ENCODE data around the gene MORF4L2.
A peak's percentile ranks its signal among the peaks of the same experiment; 100 is the strongest.

Gene MORF4L2, protein sequence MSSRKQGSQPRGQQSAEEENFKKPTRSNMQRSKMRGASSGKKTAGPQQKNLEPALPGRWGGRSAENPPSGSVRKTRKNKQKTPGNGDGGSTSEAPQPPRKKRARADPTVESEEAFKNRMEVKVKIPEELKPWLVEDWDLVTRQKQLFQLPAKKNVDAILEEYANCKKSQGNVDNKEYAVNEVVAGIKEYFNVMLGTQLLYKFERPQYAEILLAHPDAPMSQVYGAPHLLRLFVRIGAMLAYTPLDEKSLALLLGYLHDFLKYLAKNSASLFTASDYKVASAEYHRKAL

DNA sequence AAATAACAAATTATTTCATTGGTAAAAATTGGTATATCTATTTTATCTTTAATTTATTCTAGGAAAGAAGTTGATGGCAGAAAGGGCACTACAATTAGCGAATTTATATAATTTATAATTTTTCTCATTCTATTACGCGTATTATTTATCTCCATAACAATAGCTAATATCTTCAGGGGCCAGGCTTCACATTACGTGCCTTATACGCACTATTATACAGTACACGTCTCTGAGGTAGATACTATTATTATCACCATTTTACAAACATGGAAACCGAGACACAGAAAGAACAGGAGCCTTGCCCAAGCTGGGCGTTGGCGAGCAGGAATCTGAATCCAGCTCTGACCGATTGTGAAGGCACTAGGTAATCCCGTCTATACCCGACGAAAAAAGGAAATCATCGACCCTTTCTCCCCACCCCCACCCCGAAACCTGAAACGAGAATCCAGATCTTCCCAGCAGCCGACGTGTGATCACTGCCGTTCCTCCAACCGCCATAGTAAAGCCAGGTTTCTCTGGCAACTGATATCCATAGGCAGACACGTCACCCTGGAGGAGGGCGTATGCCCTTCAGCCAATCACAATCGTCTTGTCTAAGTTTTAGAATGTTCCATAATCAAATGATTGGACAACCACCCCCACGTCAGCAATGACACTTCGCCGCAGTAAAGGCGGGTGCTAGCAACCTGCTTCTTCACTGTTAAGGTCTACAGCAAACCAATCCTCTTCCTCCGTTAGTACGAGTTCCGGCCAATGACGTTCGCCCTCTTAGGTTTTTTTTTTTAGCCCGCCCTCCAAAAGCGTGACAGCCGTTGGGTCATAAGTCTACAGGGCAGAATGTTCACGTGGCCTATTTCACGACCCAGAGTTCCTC is at the start of gene MORF4L2:
Gene MORF4L2 (minus strand): TSS at position 501 of the 874 bp plus-strand sequence. CDS start 9,672 bp downstream, outside the sequence.
- DNase-seq, result peak; percentile 94

GRCh38 chrX:103734125-103734760 is 47.7 kb upstream of the MORF4L2 start:
- DNase-seq, result no peak

GRCh38 chrX:103733017-103733416 is 46.5 kb upstream of the MORF4L2 start:
- DNase-seq, result no peak

GRCh38 chrX:103730796-103731493 is 44.4 kb upstream of the MORF4L2 start:
- DNase-seq, result no peak

DNA sequence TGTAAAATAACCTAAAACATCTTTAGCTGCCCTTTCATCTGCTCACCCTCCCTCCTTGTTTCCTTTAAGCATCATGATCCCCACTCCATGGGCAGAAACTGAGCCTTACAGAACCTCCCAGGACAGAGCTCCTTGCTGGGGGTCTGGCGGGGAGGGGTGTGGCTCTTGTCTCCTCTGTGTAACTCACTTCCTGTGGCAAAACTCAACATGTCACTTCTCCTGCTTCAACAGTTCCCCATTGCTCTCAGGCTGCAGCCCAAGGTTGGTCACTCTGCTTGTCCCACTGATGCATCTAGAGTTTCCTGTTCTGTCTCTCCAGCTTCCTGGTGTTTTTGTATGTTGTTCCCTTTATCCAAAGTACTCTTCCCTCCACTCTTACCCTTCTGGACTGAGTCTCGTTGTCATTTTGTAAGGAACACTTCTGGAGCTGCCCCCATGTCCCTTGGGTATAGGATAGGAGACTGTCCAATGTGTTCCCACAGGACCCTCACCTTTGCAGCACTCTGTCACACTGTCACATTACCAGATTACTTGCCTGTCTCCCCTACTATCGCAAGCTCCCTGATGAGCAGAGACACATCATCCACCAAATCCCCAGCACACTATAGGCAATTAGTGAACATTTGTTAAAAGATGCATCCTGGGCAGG is 43.8 kb upstream of the MORF4L2 start:
- DNase-seq, result no peak

DNA sequence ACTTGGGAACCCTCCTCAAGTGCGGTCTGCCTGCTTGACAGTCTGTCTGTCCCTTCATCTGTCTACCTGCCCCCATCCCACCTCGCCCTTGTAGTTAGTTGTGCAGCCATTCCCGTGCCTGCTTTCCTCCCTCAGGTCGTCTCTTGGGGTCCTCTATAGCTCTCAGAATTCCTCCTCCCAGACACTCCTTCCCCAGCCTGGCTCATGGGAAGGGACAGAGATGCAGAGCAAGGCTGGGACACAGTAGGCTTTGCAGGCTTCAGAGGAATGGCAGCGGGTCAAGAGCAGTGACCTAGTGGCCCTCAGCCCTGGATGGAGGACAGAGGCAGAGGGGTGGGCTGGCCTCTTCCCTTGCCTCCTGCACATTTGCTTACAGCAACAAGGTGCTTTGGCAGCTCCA is 42.5 kb upstream of the MORF4L2 start:
- no peak for DNase-seq

GRCh38 chrX:103727115-103727514 is 40.6 kb upstream of the MORF4L2 start:
- DNase-seq, result no peak

GRCh38 chrX:103726477-103726876 is 40.0 kb upstream of the MORF4L2 start:
- no peak for DNase-seq

DNA sequence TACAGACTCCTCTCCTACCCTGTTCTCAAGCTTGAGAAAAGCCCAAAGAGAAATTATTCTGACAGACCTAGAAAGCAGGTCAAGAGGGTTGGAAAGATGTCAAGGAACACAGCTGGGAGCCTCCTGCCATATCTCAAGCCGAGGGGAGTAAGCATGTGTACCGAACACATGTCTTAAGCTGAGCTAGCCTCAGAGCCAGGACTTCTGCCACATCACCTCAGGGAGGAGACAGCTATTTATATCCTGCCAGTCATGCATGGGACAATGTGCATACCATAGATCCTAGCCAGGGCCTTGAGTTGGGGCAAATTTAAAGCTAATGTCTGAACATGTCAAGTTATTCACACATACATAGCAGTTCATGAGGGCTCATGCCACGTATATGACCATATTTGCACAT is 36.0 kb upstream of the MORF4L2 start:
- no peak for DNase-seq

- no peak for DNase-seq
Observed at GRCh38 chrX:103718120-103718519, 31.6 kb upstream of the MORF4L2 start.

DNA sequence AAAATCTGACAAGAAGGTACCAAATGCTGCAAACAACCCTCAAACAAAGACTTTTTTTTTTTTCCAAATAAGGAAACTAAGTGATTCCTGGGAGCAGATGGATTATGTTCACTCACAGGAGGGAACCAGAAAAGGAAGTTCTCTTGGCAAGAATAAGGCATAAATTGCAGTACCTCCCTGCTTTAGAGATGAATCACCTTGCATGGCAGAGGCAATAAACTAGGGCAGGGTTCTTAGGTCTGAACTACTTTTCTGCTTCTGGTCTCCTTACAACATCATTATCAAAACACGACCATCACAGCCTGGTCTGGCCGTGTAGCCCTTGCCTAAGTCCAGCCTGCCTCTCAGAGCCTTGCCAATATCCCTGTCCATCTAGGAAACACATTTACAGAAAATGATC is 30.5 kb upstream of the MORF4L2 start:
- no peak for DNase-seq

- no peak for DNase-seq
Observed at GRCh38 chrX:103710609-103711008, 24.1 kb upstream of the MORF4L2 start, which contains the start of gene TMEM31. Gene TMEM31, plus strand, starts transcription at chrX:103710909. Its CDS starts 1,350 bp downstream, at chrX:103712259.

DNA sequence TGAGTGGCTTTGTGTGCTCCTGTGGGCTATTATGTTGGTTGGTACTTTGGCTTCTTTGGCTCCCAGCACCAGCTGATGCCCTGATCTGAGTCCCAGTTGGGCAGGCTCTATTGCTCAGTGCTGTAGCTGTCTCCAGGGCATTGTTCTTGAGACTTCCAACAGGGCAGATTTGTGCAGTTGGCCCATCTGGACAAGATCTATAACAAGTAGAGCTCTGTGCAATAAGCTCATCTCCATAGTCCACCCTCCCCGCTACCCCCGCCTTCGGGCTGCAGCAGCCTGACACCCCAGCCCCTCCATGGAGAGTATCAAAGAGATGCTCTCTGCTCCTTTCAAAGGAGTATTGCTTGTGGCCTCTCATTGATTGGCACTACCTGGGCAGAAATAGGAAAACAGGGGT is 18.4 kb upstream of the MORF4L2 start:
- no peak for DNase-seq

GRCh38 chrX:103699243-103699642 is 12.7 kb upstream of the MORF4L2 start:
- no peak for DNase-seq

- DNase-seq, result no peak
Observed at GRCh38 chrX:103697687-103698086, 11.2 kb upstream of the MORF4L2 start.

GRCh38 chrX:103691059-103691458 is 4.6 kb upstream of the MORF4L2 start:
- DNase-seq, result no peak

- DNase-seq, result peak; percentile 11
Observed at GRCh38 chrX:103688946-103689345, 2.4 kb upstream of the MORF4L2 start.

- peak; percentile 53 for DNase-seq
Observed at GRCh38 chrX:103687696-103688201, 1.2 kb upstream of the MORF4L2 start.

DNA sequence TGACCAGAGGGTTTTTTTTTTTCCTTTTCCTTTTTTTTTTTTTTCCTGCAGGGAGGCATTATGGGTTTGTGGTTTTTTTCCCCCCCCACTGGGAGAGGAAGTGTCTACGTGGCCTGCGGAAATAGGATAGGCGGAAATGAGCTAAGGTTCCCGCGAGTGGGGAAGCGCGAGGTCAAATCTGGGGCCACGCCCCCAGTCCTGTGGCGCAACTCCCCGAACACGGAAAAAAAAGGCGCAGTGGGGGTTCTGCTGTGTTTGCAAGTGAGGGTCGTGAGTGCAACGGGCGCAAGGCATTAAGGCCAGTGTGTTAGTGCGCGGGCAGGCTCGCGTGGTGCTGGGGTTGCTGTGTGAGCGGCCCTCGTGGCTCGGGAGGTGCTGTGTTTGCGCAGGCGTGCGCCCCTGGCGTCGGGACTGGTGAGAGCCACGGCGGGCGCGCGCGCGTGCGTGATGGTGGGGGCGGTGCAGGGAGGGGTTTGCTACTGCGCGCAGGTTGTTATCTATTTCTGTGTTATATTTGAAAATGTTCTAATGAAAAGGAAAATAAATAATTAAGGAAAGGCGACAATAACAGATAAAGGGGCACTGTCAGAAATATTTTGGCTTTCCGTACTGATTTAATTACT is 685 bp upstream of the MORF4L2 start:
- DNase-seq, result peak; percentile 65

DNA sequence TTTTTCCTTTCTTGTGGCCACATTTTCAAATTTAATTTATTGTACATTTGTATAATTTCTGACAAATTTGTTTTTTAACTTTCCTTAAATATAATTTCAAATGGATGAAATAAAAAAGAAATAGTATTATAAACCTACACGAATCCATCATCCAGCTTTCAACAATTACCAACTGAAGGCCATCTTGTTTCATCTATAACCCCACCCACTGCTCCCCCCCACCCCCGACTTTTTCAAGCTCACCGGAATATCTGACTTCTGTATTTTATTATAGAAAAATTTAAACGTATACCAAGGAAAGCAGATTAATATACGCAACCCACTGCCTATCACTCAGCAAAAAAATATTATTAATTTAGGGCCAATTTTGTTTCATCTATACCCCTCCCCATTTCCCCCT is 1.1 kb downstream of the MORF4L2 start:
- DNase-seq, result no peak

GRCh38 chrX:103681443-103681842 is 5.1 kb downstream of the MORF4L2 start:
- DNase-seq, result no peak
